ENCODE data around the gene MPV17.
"Not testable (repeated sequence)": the region's sequence is repeated elsewhere in the genome, so short reads cannot be mapped to it uniquely, and the experiment has no call there.

MPV17 gene

GRCh38 chr2:27305516-27305915 lies 17.4 kb downstream of the MPV17 start:
- no peak for TF ChIP-seq CTCF (IDR thresholded peaks at IDR 0.05; ENCODE audit: borderline replicate concordance, insufficient read depth, low read depth, low read length)
- H3K4me3 ChIP-seq (ENCODE audit: low read depth, low read length), result no peak overlapping the region

- no peak for TF ChIP-seq CTCF (IDR thresholded peaks at IDR 0.05; ENCODE audit: borderline replicate concordance, insufficient read depth, low read depth, low read length)
- no peak overlapping the region for H3K4me3 ChIP-seq (ENCODE audit: low read depth, low read length)
Measured at GRCh38 chr2:27304488-27305240, 18.2 kb downstream of the MPV17 start.

- peak; percentile 72; the same call in 1 of the 2 replicates for TF ChIP-seq CTCF (IDR thresholded peaks at IDR 0.05; ENCODE audit: borderline replicate concordance, insufficient read depth, low read depth, low read length)
- peak overlapping the region; percentile 30 for H3K4me3 ChIP-seq (ENCODE audit: low read depth, low read length)
Measured at GRCh38 chr2:27303093-27304025, 19.5 kb downstream of the MPV17 start.

GRCh38 chr2:27300606-27301005 lies 22.3 kb downstream of the MPV17 start:
- H3K4me3 ChIP-seq (ENCODE audit: low read depth, low read length), result not testable (repeated sequence)

GRCh38 chr2:27298391-27299080 lies 24.4 kb downstream of the MPV17 start:
- H3K4me3 ChIP-seq (ENCODE audit: low read depth, low read length), result no peak overlapping the region
- no peak for TF ChIP-seq CTCF (IDR thresholded peaks at IDR 0.05; ENCODE audit: borderline replicate concordance, insufficient read depth, low read depth, low read length)

GRCh38 chr2:27297195-27297594 lies 25.7 kb downstream of the MPV17 start:
- H3K4me3 ChIP-seq (ENCODE audit: low read depth, low read length), result no peak overlapping the region
- TF ChIP-seq CTCF (IDR thresholded peaks at IDR 0.05; ENCODE audit: borderline replicate concordance, insufficient read depth, low read depth, low read length), result no peak

GRCh38 chr2:27296481-27296880 lies 26.4 kb downstream of the MPV17 start:
- no peak for TF ChIP-seq CTCF (IDR thresholded peaks at IDR 0.05; ENCODE audit: borderline replicate concordance, insufficient read depth, low read depth, low read length)
- H3K4me3 ChIP-seq (ENCODE audit: low read depth, low read length), result no peak overlapping the region

Data from GM12875 (cell line).